Measurements from ENCODE around the gene PEX16.

DNA sequence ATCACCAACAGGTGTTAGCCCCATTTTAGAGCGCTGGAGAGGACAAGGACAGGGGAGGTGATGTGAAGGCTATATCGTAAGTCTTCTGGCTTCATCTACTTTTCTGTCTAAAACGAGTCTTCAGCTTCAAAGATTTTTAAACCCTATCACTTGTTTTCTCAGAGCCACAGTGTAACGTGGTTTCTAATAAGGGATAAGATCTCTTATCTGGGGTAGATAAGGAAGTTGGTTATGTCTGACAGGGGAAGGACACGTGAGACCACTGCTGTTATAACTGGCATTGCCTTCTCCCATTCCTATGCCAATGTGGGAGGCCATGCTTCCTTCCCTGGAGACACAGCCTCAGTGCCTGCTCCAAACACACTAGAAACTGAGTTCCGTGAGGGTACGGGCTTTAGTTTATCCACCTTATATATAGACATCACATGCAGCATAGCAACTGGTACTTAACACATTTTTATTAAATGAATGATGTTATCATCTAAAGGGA, 44.1 kb upstream of the PEX16 start:
- TF ChIP-seq, protein P1, sequence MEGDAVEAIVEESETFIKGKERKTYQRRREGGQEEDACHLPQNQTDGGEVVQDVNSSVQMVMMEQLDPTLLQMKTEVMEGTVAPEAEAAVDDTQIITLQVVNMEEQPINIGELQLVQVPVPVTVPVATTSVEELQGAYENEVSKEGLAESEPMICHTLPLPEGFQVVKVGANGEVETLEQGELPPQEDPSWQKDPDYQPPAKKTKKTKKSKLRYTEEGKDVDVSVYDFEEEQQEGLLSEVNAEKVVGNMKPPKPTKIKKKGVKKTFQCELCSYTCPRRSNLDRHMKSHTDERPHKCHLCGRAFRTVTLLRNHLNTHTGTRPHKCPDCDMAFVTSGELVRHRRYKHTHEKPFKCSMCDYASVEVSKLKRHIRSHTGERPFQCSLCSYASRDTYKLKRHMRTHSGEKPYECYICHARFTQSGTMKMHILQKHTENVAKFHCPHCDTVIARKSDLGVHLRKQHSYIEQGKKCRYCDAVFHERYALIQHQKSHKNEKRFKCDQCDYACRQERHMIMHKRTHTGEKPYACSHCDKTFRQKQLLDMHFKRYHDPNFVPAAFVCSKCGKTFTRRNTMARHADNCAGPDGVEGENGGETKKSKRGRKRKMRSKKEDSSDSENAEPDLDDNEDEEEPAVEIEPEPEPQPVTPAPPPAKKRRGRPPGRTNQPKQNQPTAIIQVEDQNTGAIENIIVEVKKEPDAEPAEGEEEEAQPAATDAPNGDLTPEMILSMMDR (conservative IDR thresholded peaks at IDR 0.05; ENCODE audit: low read length) = no peak
- no peak for TF ChIP-seq EZH2phosphoT487 (IDR thresholded peaks at IDR 0.05; ENCODE audit: borderline replicate concordance, low read depth, low read length)

Measured in OCI-LY7 (cell line).